ENCODE measurements around the gene WHAMM.

DNA sequence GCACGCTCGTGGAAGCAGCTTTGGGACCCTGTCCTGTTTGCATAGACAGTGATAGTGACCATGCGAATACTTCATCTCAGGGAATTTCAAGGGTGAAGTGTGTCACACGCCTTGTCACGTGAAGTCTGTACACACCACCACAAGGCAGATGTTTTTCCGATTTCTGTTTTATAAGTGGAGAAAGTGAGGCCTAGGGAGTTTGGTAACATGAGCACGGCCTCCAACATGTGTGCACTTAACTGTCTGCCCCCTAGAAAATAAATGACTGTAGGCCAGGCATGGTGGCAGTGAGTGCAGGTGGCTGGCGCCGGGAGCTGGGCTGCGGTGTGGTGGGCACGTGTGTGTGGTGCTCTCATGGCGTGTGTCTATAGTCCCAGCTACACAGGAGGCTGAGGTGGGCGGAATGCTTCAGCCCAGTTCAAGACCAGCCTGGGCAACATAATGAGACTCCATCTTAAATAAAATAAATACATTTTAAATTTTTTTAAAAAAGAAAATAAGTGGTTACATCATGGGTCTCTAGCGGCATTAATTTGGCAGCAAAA is 42.0 kb downstream of the WHAMM start:
- TF ChIP-seq, protein P1, sequence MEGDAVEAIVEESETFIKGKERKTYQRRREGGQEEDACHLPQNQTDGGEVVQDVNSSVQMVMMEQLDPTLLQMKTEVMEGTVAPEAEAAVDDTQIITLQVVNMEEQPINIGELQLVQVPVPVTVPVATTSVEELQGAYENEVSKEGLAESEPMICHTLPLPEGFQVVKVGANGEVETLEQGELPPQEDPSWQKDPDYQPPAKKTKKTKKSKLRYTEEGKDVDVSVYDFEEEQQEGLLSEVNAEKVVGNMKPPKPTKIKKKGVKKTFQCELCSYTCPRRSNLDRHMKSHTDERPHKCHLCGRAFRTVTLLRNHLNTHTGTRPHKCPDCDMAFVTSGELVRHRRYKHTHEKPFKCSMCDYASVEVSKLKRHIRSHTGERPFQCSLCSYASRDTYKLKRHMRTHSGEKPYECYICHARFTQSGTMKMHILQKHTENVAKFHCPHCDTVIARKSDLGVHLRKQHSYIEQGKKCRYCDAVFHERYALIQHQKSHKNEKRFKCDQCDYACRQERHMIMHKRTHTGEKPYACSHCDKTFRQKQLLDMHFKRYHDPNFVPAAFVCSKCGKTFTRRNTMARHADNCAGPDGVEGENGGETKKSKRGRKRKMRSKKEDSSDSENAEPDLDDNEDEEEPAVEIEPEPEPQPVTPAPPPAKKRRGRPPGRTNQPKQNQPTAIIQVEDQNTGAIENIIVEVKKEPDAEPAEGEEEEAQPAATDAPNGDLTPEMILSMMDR (IDR thresholded peaks at IDR 0.05): no peak
- TF ChIP-seq POLR2A (IDR thresholded peaks at IDR 0.05): no peak

Data from adrenal gland (tissue), 5 donors.